GM06990 (cell line): ENCODE results near the gene MYOM3.

Source experiments
- DNase-seq: peaks from one replicate; pipeline ENCODE4 v3.0.0-alpha.2; 2011; ENCODE audit not compliant: insufficient read length; ENCODE audit errors: extremely low read depth
- H3K27me3 ChIP-seq: replicated peaks from 2 replicates; pipeline ENCODE4 v1.6.0; 2011; ENCODE audit warnings: low read length; ENCODE audit not compliant: control insufficient read depth, insufficient read depth
- H3K36me3 ChIP-seq: 2 replicates; pipeline ENCODE4 v1.5.1; 2011; ENCODE audit warnings: low read length; ENCODE audit not compliant: control insufficient read depth, insufficient read depth
- H3K4me3 ChIP-seq: replicated peaks from 2 replicates; pipeline ENCODE4 v1.5.1; 2011; ENCODE audit warnings: low read depth, mild to moderate bottlenecking, control low read depth, low read length
- CTCF ChIP-seq: IDR thresholded peaks from 2 replicates; pipeline ENCODE4 v1.5.1; 2011; ENCODE audit warnings: low read length, control low read depth, mild to moderate bottlenecking, inconsistent platforms; ENCODE audit not compliant: insufficient read depth, poor library complexity, severe bottlenecking

The MYOM3 gene

GRCh38 chr1:24092979-24093378, 19.0 kb downstream of the MYOM3 start:
- Histone ChIP-seq H3K4me3 (no peak overlapping the region), H3K36me3 (no peaks in the 10 kb centered on the region), H3K27me3 (peaks cover 2% of the 10 kb centered on the region)
- TF ChIP-seq CTCF: no peak
- DNase-seq: no peak

DNA sequence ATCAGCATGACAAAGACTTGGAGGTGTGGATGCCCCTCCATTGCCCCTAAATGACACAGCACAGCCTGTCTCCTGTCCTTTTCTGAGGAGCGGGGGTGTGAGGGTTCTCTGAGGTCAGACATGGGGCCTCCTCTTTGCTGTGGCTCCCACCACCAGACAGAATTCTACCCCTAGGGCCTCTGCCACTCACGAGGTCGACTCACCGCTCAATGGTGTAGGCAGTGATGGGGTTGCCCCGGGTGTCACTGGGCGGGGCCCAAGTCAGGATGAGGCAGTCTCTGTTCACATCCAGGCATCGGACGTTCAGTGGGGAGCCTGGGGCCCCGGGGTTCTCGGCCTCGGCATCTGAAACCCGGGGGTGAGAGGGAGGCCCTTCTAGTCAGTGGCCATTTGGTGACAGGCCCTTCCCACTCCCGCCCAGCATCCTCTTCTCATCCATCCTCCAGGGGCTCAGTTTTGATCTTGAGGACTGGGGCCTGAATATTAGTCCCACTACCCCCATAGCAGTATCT, 19.9 kb downstream of the MYOM3 start:
- Histone ChIP-seq H3K27me3 (peaks cover 2% of the 10 kb centered on the region), H3K4me3 (no peak overlapping the region), H3K36me3 (no peaks in the 10 kb centered on the region)
- DNase-seq: no peak
- TF ChIP-seq CTCF: no peak

- H3K4me3 ChIP-seq: no peak overlapping the region
- no peak for TF ChIP-seq CTCF
- H3K27me3 ChIP-seq: peaks cover 2% of the 10 kb centered on the region
- no peaks in the 10 kb centered on the region for H3K36me3 ChIP-seq
- DNase-seq: no peak
Observed at GRCh38 chr1:24090736-24091135, 21.2 kb downstream of the MYOM3 start.

DNA sequence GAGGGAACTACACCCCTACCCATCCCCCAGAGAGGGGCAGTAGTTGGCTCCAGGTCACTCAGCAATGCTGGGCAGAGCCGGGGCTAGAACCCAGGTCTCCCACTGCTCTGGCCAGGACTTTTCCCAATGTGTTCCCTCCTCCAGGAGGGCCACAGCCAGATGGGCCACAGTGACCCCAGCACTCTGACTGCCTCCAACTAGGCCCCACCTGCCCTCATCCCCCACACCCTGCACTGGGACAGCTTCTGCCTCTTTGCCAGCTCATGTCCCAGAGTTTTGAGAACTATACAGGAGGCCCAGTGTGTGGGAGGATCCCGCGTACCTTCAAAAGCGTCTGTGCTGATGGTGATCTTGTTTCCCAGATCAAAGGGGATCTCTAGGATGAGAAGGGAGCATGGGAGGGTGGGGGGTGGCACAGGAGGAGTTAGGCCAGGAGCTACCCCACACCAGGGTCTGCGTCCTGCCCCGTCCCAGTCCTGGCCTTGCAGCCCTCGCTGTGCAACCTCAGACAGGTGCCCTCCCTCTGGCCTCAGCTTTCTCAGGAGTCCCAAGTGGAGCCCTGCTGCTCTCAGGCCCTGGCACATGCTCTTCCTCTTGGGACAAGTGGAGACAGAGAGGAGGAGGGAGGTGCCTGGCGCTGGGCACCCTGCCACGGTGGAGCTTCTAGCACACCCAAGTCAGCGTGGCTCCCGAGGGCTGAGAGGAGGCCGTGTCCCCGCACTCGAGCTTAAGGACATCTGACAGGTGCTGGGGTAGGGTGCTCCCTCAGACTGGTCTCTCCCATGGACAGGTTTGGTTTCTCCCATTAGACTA, 22.0 kb downstream of the MYOM3 start:
- H3K36me3 ChIP-seq: no peaks in the 10 kb centered on the region
- no peak for DNase-seq
- no peak for TF ChIP-seq CTCF
- peaks cover 2% of the 10 kb centered on the region for H3K27me3 ChIP-seq
- no peak overlapping the region for H3K4me3 ChIP-seq

DNA sequence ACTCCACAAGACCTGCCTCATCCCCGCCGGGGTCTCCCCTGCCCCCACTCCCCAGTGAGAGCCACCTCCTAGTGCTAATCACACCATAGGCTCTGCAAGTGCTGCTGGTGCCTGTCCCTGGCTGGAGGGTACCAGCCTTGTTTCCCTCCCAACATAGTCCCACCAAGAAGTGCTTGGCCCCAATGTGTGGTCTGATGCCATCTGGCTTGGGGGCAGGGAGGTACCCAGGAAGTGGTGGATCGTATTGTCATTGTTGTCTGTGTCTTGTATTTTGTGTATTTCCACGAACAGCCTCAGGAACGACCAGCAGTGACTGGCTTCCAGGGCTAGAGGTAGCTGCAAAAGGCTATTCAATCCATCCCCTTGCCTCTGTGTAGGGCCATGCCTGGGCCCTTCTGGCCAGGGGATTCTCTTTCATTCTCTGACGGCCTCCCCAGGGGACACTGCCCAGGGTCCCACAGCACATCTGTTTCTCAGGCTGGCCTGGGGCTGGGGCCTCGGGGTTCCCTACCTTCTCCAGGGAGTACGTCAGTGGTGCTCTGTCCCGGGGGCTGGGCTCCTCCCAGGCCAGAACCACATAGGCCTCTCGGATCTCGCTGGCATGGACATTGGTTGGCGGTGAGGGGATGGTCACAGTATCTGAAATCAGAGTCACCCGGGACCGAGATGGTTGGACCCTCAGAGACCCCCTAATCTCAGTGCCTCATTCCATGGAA, 22.8 kb downstream of the MYOM3 start:
- Histone ChIP-seq H3K36me3 (no peaks in the 10 kb centered on the region), H3K27me3 (peaks cover 2% of the 10 kb centered on the region), H3K4me3 (no peak overlapping the region)
- TF ChIP-seq CTCF: no peak
- no peak for DNase-seq
